H1 (cell line): Measurements from ENCODE around the gene MINDY1. TPM values are rescaled to one million over a fixed set of nuclear protein-coding genes. Genes with fewer than 3 reads are reported as not detected.

ENCODE experiments used
- CHD7 ChIP-seq: fragments of 300-600 bp; sonication (generic); IDR thresholded peaks from 2 replicates; pipeline ENCODE4 v1.7.1; 2012; ENCODE audit warnings: low read length, moderate library complexity, mild to moderate bottlenecking, inconsistent platforms; ENCODE audit not compliant: insufficient replicate concordance
- FOSL1 ChIP-seq: IDR thresholded peaks from 2 replicates; pipeline ENCODE4 v1.6.1; 2011; ENCODE audit warnings: mild to moderate bottlenecking, low read depth, low read length, moderate library complexity; ENCODE audit not compliant: insufficient read depth
- GABPA ChIP-seq: IDR thresholded peaks from 2 replicates; pipeline ENCODE4 v1.6.1; 2011; ENCODE audit warnings: mild to moderate bottlenecking, low read length, moderate library complexity, borderline replicate concordance; ENCODE audit not compliant: insufficient read depth
- MAFK ChIP-seq: IDR thresholded peaks from 2 replicates; pipeline ENCODE4 v1.6.1; 2012; ENCODE audit warnings: low read depth, mild to moderate bottlenecking, improper control_type of control experiment, low read length
- SAP30 ChIP-seq: fragments of 300-600 bp; sonication (generic); IDR thresholded peaks from 2 replicates; pipeline ENCODE4 v1.7.1; 2012; ENCODE audit warnings: low read length, moderate library complexity, mild to moderate bottlenecking, inconsistent platforms; ENCODE audit not compliant: insufficient read depth, insufficient replicate concordance
- SIX5 ChIP-seq: IDR thresholded peaks from 2 replicates; pipeline ENCODE4 v1.6.1; 2011; ENCODE audit warnings: mild to moderate bottlenecking, low read depth, low read length
- SUZ12 ChIP-seq: fragments of 200-600 bp; sonication (generic); IDR thresholded peaks from 2 replicates; pipeline ENCODE4 v1.6.1; 2012; ENCODE audit warnings: mild to moderate bottlenecking, inconsistent platforms, low read length, moderate library complexity, mixed read lengths
- USF2 ChIP-seq: IDR thresholded peaks from 2 replicates; pipeline ENCODE4 v1.6.1; 2011; ENCODE audit warnings: low read length, improper control_type of control experiment
- polyA plus RNA-seq, 7 experiments: library from polyadenylated mRNA; depleted of rRNA in 3 of 7; stranded (reverse) in 5 of 7; unstranded in 2 of 7; fragments of >200 nt in 5 of 7; fragments of 200-250 nt in 2 of 7; gene quantifications; 1 replicate in 5 of 7; 2 replicates in 1 of 7; 4 replicates in 1 of 7; pipeline versions ENCODE4 v1.2.1 to v1.2.3, GENCODE V29; 2011 to 2013; ENCODE audit warnings: missing spikeins in 2 of 7, mixed read lengths in 2 of 7
- total RNA-seq: library from RNA; stranded (reverse); fragmentation: NEBNext Ultra II Directional; extraction: Animal tissue kit (Norgen Biotek cat#: 25700); gene quantifications from 2 replicates; pipeline ENCODE4 v1.2.1, GENCODE V29; 2021

Gene MINDY1
- total and polyA plus RNA-seq, 2 of the 8 experiments (the other 6 are each of a cell fraction or from before 2014, with no cell fraction given): 10.3 to 11.4 TPM

- TF ChIP-seq CHD7 (no peak), FOSL1 (no peak), SUZ12 (no peak), USF2 (no peak), SAP30 (no peak), MAFK (no peak), SIX5 (no peak), GABPA (no peak)
These were observed 48.4 kb upstream of the MINDY1 start (continued) for GRCh38 chr1:151054971-151055547.
